Colonic mucosa (tissue), 4 donors: ENCODE results near the gene USP31. TPM values are rescaled to one million over a fixed set of nuclear protein-coding genes. Genes with fewer than 3 reads are reported as not detected.
"Not testable (repeated sequence)": the region's sequence is repeated elsewhere in the genome, so short reads cannot be mapped to it uniquely, and the experiment has no call there.

Experiments
- DNase-seq: peaks from one replicate; pipeline ENCODE4 v3.0.0-alpha.2; 2020
- H3K27ac ChIP-seq: fragments of 200-600 bp; one replicate; pipeline ENCODE4 v1.8.0; 2021
- H3K27me3 ChIP-seq: fragments of 200-600 bp; one replicate; pipeline ENCODE4 v1.8.0; 2021
- H3K36me3 ChIP-seq: fragments of 200-600 bp; one replicate; pipeline ENCODE4 v1.8.0; 2021
- H3K4me1 ChIP-seq: fragments of 200-600 bp; one replicate; pipeline ENCODE4 v1.8.0; 2021; ENCODE audit warnings: mild to moderate bottlenecking
- H3K4me3 ChIP-seq: fragments of 200-600 bp; one replicate; pipeline ENCODE4 v1.8.0; 2021
- H3K9ac ChIP-seq, 2 donors: one replicate each; pipeline ENCODE4 v1.7.0; 2013; ENCODE audit warnings: control low read depth in 2 of 2, low read depth in 2 of 2, low read length in 2 of 2
- H3K9me3 ChIP-seq: fragments of 200-600 bp; one replicate; pipeline ENCODE4 v1.8.0; 2021
- intact Hi-C: fragments of 100-400 bp; cut with DNase I; formaldehyde crosslinking; loops from one replicate; pipeline ENCODE4 v1.14.1; 2022
- total RNA-seq, 2 donors: library from RNA; stranded (reverse); fragmentation: NEBNext Ultra II Directional in 1 of 2; extraction: Animal tissue kit (Norgen Biotek cat#: 25700) in 1 of 2; gene quantifications; one replicate each; pipeline ENCODE4 v1.2.1, GENCODE V29; 2021
- TF ChIP-seq, protein P1 (sequence below): fragments of 200-600 bp; IDR thresholded peaks from one replicate; pipeline ENCODE4 v1.8.0; 2022; ENCODE audit warnings: antibody characterized with exemption, mild to moderate bottlenecking
- donor health status: healthy.
- donor health status: DM: no; HTN: no; CAD: no.
- donor health status: DM: no; HTN: no; CAD: no.

The USP31 gene
- total RNA-seq, 2 donors from 2014 or later = 5.9 to 9.8 TPM

DNA sequence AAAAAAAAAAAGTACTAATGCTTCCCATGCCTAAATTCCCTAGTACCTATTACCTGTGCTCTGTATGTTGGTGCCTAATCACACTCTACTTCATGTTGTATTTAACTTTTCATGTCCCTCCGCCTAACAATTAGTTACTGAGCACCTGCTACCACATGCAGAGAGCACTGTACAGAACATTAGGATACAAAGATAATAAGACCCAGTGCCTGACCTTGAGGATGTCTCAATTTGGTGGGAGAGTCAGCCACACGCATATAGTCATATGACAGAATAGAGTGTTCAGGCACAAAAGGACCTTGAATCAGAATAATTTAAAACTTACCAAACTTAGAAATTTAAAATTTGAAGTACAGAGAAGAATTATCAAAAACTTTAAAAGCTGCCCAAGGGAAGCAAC, 42.1 kb downstream of the USP31 start:
- Histone ChIP-seq H3K9ac (no peak overlapping the region), H3K27ac (no peak overlapping the region), H3K9me3 (no peaks in the 10 kb centered on the region), H3K27me3 (no peaks in the 10 kb centered on the region), H3K4me1 (no peaks in the 10 kb centered on the region), H3K36me3 (no peaks in the 10 kb centered on the region), H3K4me3 (no peak overlapping the region)
- TF ChIP-seq, protein P1, sequence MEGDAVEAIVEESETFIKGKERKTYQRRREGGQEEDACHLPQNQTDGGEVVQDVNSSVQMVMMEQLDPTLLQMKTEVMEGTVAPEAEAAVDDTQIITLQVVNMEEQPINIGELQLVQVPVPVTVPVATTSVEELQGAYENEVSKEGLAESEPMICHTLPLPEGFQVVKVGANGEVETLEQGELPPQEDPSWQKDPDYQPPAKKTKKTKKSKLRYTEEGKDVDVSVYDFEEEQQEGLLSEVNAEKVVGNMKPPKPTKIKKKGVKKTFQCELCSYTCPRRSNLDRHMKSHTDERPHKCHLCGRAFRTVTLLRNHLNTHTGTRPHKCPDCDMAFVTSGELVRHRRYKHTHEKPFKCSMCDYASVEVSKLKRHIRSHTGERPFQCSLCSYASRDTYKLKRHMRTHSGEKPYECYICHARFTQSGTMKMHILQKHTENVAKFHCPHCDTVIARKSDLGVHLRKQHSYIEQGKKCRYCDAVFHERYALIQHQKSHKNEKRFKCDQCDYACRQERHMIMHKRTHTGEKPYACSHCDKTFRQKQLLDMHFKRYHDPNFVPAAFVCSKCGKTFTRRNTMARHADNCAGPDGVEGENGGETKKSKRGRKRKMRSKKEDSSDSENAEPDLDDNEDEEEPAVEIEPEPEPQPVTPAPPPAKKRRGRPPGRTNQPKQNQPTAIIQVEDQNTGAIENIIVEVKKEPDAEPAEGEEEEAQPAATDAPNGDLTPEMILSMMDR = no peak
- intact Hi-C loops = no loop called here
- DNase-seq = no peak

DNA sequence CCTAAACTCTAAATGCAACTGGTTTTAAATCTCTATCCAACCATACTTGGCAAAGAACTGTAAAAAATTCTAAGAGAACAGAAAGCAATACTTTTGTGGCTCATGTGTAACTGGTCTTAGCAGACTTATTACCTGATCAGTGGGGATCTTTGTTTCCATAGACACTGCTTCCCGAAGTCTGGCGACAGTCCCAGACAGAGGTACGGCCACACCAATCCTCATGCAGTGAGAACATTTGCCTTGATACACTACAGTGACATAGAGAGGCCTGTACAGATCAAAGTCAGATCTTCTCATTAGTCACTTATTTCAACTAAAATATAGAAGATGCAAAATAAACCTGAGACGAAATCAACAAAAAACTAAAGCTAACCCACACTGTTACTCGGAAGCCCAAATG, 43.9 kb downstream of the USP31 start:
- Histone ChIP-seq H3K4me1 (no peaks in the 10 kb centered on the region), H3K9me3 (no peaks in the 10 kb centered on the region), H3K36me3 (no peaks in the 10 kb centered on the region), H3K9ac (no peak overlapping the region), H3K4me3 (no peak overlapping the region), H3K27me3 (no peaks in the 10 kb centered on the region), H3K27ac (peak overlapping the region; percentile 31)
- intact Hi-C loops = no loop called here
- peak; percentile 30 for DNase-seq
- TF ChIP-seq, protein P1 = no peak

DNA sequence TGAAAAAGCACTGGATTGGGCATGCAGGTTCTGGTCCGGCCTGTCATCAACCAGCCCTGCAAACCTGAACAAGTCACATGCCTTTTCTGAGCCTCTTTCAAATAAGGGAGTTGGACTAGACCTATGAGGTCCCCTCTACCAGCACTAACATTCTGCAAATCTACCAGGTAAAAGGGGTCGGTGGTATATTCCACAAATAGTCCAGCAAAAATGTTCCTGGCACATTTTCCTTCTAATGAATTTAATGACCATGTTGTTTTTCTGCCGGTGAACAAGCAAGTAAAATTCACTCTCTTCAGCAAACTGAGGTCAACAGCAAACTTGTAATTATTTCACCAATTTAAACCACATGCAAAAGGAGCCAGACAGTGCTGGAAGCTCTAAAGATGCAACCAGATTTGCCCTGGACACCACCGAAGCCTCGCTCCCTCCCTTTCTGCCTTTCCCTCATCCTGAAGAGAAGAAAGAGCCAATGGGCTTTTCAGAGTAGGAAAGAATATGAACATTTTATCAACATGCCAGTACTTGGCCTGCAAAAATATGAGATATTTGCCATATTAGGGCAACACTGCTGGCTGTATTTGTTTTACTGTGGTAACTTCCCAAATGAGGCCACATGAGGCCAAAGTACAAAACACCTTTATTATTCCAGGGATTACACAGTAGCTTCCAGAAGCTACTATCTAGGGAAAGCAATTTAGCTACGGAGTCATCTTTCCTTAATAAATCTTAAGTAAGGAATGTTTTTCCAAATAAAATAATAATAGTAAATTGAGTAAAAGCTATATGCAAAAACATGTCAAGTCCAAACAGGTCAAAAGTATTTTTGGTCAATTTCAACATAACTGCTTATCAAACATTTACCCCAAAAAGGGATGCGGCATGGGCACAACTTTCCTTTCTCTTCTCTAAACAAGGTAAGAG, 45.0 kb downstream of the USP31 start:
- TF ChIP-seq, protein P1 = no peak
- DNase-seq = peak; percentile 29
- H3K9me3 ChIP-seq = no peaks in the 10 kb centered on the region
- no peaks in the 10 kb centered on the region for H3K36me3 ChIP-seq
- H3K4me3 ChIP-seq = no peak overlapping the region
- no peaks in the 10 kb centered on the region for H3K27me3 ChIP-seq
- intact Hi-C loops = no loop called here
- no peaks in the 10 kb centered on the region for H3K4me1 ChIP-seq
- H3K27ac ChIP-seq = peak overlapping the region; percentile 31
- no peak overlapping the region for H3K9ac ChIP-seq

DNA sequence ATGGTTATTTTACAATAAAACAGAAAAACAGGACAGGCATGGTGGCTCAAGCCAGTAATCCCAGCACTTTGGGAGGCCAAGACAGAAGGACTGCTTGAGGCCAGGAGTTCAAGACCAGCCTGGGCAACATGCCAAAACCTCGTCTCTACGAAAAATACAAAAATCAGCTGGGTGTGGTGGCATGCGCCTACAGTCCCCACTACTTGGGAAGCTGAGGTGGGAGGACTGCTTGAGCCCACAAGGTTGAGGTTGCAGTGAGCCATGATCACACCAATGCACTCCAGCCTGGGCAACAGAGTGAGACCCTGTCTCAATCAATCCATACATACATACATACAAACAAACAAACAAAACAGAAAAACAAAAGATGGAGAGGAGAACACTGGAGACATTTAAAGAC, 45.6 kb downstream of the USP31 start:
- Histone ChIP-seq H3K9ac (no peak overlapping the region), H3K27me3 (no peaks in the 10 kb centered on the region), H3K9me3 (no peaks in the 10 kb centered on the region), H3K36me3 (no peaks in the 10 kb centered on the region), H3K27ac (peak overlapping the region; percentile 31), H3K4me1 (no peaks in the 10 kb centered on the region), H3K4me3 (no peak overlapping the region)
- TF ChIP-seq, protein P1 = no peak
- intact Hi-C loops = no loop called here
- no peak for DNase-seq

DNA sequence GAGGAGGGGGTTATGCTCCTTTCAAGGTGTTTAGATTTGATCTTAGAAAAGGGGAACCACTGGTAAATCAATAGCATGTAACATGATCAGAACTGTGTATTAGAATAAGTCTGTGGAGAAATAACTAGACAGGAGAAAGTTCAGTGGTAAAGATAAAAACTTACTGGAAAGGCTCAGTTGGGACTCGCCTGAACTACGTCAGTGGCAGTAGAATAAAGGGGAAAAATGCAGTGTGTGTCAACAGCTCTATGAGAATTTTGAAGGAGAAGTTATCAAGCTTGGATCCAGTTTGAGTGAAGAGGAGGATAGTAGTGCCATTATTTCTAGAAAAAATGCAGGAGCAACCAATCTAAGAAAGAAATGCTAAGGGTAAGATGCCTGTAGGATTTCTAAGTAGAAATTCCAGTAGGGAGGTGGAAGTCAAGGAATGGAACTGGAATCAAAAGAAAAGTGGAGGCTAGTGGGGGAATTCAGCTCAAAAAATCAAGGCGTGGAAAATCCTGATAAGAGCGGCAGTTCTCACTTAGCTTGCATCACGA, 48.2 kb downstream of the USP31 start:
- Histone ChIP-seq H3K4me1 (no peaks in the 10 kb centered on the region), H3K27me3 (no peaks in the 10 kb centered on the region), H3K9me3 (no peaks in the 10 kb centered on the region), H3K9ac (no peak overlapping the region), H3K4me3 (no peak overlapping the region), H3K36me3 (no peaks in the 10 kb centered on the region), H3K27ac (no peak overlapping the region)
- intact Hi-C loops = no loop called here
- no peak for DNase-seq
- TF ChIP-seq, protein P1 = no peak

DNA sequence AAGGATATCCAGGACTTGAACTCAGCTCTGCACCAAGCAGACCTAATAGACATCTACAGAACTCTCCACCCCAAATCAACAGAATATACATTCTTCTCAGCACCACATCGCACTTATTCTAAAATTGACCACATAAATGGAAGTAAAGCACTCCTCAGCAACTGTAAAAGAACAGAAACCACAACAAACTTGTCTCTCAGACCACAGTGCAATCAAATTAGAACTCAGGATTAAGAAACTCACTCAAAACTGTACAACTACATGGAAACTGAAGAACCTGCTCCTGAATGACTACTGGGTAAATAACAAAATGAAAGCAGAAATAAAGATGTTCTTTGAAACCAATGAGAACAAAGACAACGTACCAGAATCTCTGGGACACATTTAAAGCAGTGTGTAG, 52.8 kb downstream of the USP31 start:
- H3K4me3 ChIP-seq, intact Hi-C loops, H3K27ac ChIP-seq, H3K9me3 ChIP-seq, H3K4me1 ChIP-seq, H3K36me3 ChIP-seq, DNase-seq, H3K27me3 ChIP-seq, H3K9ac ChIP-seq: not testable (repeated sequence)

DNA sequence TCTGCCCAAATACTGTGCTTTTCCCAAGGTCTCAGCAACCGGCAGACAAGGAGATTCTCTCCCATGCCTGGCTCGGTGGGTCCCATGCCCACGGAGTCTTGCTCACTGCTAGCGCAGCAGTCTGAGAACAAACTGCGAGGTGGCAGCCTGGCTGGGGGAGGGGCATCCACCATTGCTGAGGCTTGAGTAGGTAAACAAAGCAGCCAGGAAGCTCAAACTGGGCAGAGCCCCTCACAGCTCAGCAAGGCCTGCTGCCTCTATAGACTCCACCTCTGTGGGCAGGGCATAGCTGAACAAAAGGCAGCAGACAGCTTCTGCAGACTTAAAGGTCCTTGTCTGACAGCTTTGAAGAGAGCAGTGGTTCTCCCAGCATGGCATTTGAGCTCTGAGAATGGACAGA, 55.1 kb downstream of the USP31 start:
- H3K27me3 ChIP-seq, H3K9me3 ChIP-seq, intact Hi-C loops, DNase-seq, H3K9ac ChIP-seq, H3K27ac ChIP-seq, H3K36me3 ChIP-seq, H3K4me1 ChIP-seq, H3K4me3 ChIP-seq: not testable (repeated sequence)
